Stomach smooth muscle (tissue), 2 donors: Measurements from ENCODE around the gene GNAT2.
A peak's percentile ranks its signal among the peaks of the same experiment; 100 is the strongest.

ENCODE experiments used
- H3K27ac ChIP-seq: one replicate; pipeline ENCODE4 v1.7.0; 2013; ENCODE audit warnings: mild to moderate bottlenecking, low read length, inconsistent platforms
- H3K27me3 ChIP-seq, 2 donors: one replicate each; pipeline ENCODE4 v1.7.0; 2013; ENCODE audit warnings: low read length in 2 of 2; ENCODE audit not compliant: insufficient read depth in 2 of 2, control insufficient read depth in 1 of 2
- H3K36me3 ChIP-seq, 2 donors: one replicate each; pipeline ENCODE4 v1.7.0; 2013; ENCODE audit warnings: low read length in 2 of 2; ENCODE audit not compliant: control insufficient read depth in 2 of 2, insufficient read depth in 2 of 2
- H3K4me1 ChIP-seq: one replicate; pipeline ENCODE4 v1.7.0; 2013; ENCODE audit warnings: low read length; ENCODE audit not compliant: control insufficient read depth, insufficient read depth
- H3K4me3 ChIP-seq, 2 donors: one replicate each; pipeline ENCODE4 v1.7.0; 2013; ENCODE audit warnings: low read length in 2 of 2
- H3K9ac ChIP-seq, 2 donors: one replicate each; pipeline ENCODE4 v1.7.0; 2013; ENCODE audit warnings: low read length in 2 of 2, mild to moderate bottlenecking in 1 of 2
- H3K9me3 ChIP-seq, 2 donors: one replicate each; pipeline ENCODE4 v1.7.0; 2013; ENCODE audit warnings: low read length in 2 of 2; ENCODE audit not compliant: control insufficient read depth in 2 of 2
- donor health status: healthy.
- donor health status: Pancreatic carcinoma.

GNAT2 gene

GRCh38 chr1:109641861-109642260 is 22.4 kb upstream of the GNAT2 start:
- H3K27me3 ChIP-seq: no peaks in the 10 kb centered on the region

GRCh38 chr1:109641078-109641740 is 21.8 kb upstream of the GNAT2 start:
- Histone ChIP-seq H3K27me3 (no peaks in the 10 kb centered on the region), H3K4me3 (no peak overlapping the region), H3K36me3 (no peaks in the 10 kb centered on the region), H3K9ac (no peak overlapping the region), H3K27ac (no peak overlapping the region), H3K9me3 (no peaks in the 10 kb centered on the region), H3K4me1 (peaks cover 18% of the 10 kb centered on the region)

More at GRCh38 chr1:109641861-109642260, 22.4 kb upstream of the GNAT2 start:
- Histone ChIP-seq H3K27ac (no peak overlapping the region), H3K9me3 (no peaks in the 10 kb centered on the region), H3K4me1 (peaks cover 12% of the 10 kb centered on the region), H3K36me3 (no peaks in the 10 kb centered on the region), H3K4me3 (no peak overlapping the region), H3K9ac (no peak overlapping the region)

DNA sequence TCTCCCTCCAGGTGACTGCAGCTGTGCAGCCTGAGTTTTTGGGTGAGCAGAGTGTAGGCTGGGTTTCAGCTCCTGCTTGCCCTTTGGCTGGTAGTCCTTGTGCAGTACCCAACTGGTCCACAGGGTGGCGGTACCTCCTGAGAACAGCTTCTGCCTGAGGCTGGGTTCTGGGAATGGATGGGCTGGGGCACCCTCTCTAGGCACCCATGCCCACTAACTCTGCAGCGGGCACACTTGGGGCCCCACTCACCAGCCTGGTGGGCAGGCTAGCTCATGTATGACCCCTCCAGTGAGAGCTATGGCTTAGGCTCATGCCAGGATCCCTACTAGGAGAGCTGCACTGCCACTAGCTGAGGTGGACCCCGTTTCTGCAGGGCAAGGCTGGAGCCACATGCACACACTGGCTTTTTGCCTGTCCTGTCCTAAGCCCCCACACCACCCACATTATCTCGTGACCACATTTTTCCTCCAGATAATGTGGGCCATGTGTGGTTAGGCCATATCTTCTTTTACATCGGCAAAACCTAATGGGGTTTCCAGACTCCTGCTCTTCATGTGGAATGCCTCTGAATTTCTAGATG is 21.0 kb upstream of the GNAT2 start:
- Histone ChIP-seq H3K27me3 (no peaks in the 10 kb centered on the region), H3K36me3 (no peaks in the 10 kb centered on the region), H3K4me3 (no peak overlapping the region), H3K9ac (no peak overlapping the region), H3K27ac (no peak overlapping the region), H3K9me3 (no peaks in the 10 kb centered on the region), H3K4me1 (peaks cover 23% of the 10 kb centered on the region)

GRCh38 chr1:109639841-109640184 is 20.4 kb upstream of the GNAT2 start:
- Histone ChIP-seq H3K36me3 (no peaks in the 10 kb centered on the region), H3K4me3 (no peak overlapping the region), H3K27me3 (no peaks in the 10 kb centered on the region), H3K27ac (no peak overlapping the region), H3K9me3 (no peaks in the 10 kb centered on the region), H3K4me1 (peaks cover 23% of the 10 kb centered on the region), H3K9ac (no peak overlapping the region)

GRCh38 chr1:109639063-109639840 is 19.8 kb upstream of the GNAT2 start:
- no peaks in the 10 kb centered on the region for H3K27me3 ChIP-seq
- no peak overlapping the region for H3K9ac ChIP-seq
- no peaks in the 10 kb centered on the region for H3K36me3 ChIP-seq
- no peak overlapping the region for H3K27ac ChIP-seq
- H3K4me1 ChIP-seq: peaks cover 20% of the 10 kb centered on the region
- no peak overlapping the region for H3K4me3 ChIP-seq
- no peaks in the 10 kb centered on the region for H3K9me3 ChIP-seq

- Histone ChIP-seq H3K27ac (no peak overlapping the region), H3K4me1 (peaks cover 25% of the 10 kb centered on the region), H3K36me3 (no peaks in the 10 kb centered on the region), H3K27me3 (no peaks in the 10 kb centered on the region), H3K4me3 (no peak overlapping the region), H3K9ac (no peak overlapping the region), H3K9me3 (no peaks in the 10 kb centered on the region)
These were observed 18.0 kb upstream of the GNAT2 start for GRCh38 chr1:109637446-109637845.

- Histone ChIP-seq H3K4me3 (peak overlapping the region; percentile 6 to 29), H3K9me3 (no peaks in the 10 kb centered on the region), H3K9ac (no peak overlapping the region), H3K27me3 (no peaks in the 10 kb centered on the region), H3K27ac (no peak overlapping the region), H3K4me1 (peaks cover 35% of the 10 kb centered on the region), H3K36me3 (no peaks in the 10 kb centered on the region)
These were observed 17.0 kb upstream of the GNAT2 start for GRCh38 chr1:109636201-109636952.

DNA sequence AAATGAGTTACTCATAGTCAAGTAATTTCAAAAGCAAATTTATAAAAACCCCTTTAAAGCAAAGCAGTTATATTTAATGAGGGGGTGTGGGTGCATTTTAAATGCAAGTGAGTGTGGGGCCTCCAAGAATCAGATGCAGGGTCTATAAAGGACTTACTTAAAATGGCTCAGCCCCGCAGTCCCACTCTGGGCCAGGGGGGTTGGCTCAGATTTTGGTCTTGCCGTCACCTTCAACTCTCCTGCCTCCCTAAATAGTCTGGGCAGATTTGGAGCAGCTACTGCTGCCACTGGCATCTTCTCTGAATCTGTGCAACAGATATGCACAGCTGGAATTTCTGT is 16.4 kb upstream of the GNAT2 start:
- H3K36me3 ChIP-seq: peaks cover 2 to 4% of the 10 kb centered on the region in 2 donors
- H3K27ac ChIP-seq: no peak overlapping the region
- H3K4me1 ChIP-seq: peaks cover 38% of the 10 kb centered on the region
- H3K27me3 ChIP-seq: no peaks in the 10 kb centered on the region
- H3K9ac ChIP-seq: no peak overlapping the region
- peak overlapping the region in 1 of 2 donors; percentile 6 for H3K4me3 ChIP-seq
- H3K9me3 ChIP-seq: no peaks in the 10 kb centered on the region

GRCh38 chr1:109634771-109635750 is 15.6 kb upstream of the GNAT2 start:
- Histone ChIP-seq H3K27me3 (no peaks in the 10 kb centered on the region), H3K9ac (no peak overlapping the region), H3K4me3 (no peak overlapping the region), H3K9me3 (no peaks in the 10 kb centered on the region), H3K36me3 (peaks cover 5 to 7% of the 10 kb centered on the region in 2 donors), H3K27ac (no peak overlapping the region), H3K4me1 (peaks cover 37% of the 10 kb centered on the region)

- H3K27ac ChIP-seq: no peak overlapping the region
- H3K9me3 ChIP-seq: no peaks in the 10 kb centered on the region
- peaks cover 36% of the 10 kb centered on the region for H3K4me1 ChIP-seq
These were observed 14.9 kb upstream of the GNAT2 start for GRCh38 chr1:109634292-109634691.

More at GRCh38 chr1:109634292-109634691, 14.9 kb upstream of the GNAT2 start:
- no peak overlapping the region for H3K4me3 ChIP-seq
- H3K9ac ChIP-seq: no peak overlapping the region
- peaks cover 9% of the 10 kb centered on the region in 2 donors for H3K36me3 ChIP-seq
- H3K27me3 ChIP-seq: no peaks in the 10 kb centered on the region
